IPS-18a (cell line): ENCODE measurements around the gene TUBA4A.

Experiments
- H3K27ac ChIP-seq: one replicate; pipeline ENCODE4 v1.5.1; 2013; ENCODE audit warnings: low read length
- H3K27me3 ChIP-seq: one replicate; pipeline ENCODE4 v1.6.1; 2013; ENCODE audit warnings: mild to moderate bottlenecking, low read length; ENCODE audit not compliant: control insufficient read depth, insufficient read depth
- H3K36me3 ChIP-seq: one replicate; pipeline ENCODE4 v1.6.1; 2013; ENCODE audit warnings: low read depth, low read length; ENCODE audit not compliant: control insufficient read depth
- H3K4me1 ChIP-seq: one replicate; pipeline ENCODE4 v1.6.1; 2013; ENCODE audit warnings: low read depth, low read length; ENCODE audit not compliant: control insufficient read depth
- H3K4me3 ChIP-seq: one replicate; pipeline ENCODE4 v1.5.1; 2013; ENCODE audit warnings: low read length
- H3K9ac ChIP-seq: one replicate; pipeline ENCODE4 v1.6.1; 2013; ENCODE audit warnings: mild to moderate bottlenecking, low read length, moderate library complexity
- H3K9me3 ChIP-seq: one replicate; pipeline ENCODE4 v1.6.1; 2013; ENCODE audit warnings: low read depth, low read length; ENCODE audit not compliant: control insufficient read depth

Gene TUBA4A

DNA sequence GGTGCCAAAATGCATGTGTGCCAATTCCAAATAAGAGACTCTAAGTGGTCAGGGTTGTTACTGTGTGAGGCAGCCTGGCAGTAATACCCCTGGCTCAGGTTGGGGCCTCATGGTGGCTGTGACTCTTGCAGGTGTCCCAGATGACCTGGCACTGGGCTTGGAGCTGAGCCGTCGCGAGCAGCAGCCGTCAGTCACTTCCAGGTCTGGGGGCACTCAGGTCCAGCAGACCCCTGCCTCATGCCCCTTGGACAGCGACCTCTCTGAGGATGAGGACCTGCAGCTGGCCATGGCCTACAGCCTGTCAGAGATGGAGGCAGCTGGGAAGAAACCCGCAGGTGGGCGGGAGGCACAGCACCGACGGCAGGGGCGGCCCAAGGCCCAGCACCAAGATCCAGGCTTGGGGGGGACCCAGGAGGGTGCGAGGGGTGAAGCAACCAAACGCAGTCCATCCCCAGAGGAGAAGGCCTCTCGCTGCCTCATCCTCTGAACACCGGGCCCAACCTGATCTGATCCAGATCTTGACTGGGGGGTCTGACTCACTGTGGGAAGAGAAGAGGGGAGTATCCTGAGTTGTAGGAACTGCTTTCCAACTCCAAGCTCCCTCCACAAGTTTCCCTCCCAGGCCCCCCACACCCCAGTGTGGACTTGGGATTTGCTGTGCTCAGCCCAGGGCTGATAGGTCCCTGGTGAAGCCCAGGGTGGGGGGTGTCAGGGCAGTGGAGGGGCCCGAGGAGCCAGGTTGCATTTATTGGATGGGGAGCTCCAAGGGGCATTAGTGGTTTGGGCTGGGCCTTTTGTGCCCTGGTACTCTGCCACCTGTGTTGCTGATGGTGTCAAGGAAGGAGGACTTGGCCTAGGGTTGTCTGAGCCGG lies 31.0 kb upstream of the TUBA4A start:
- Histone ChIP-seq H3K27ac (no peak overlapping the region), H3K4me3 (no peak overlapping the region), H3K4me1 (peaks cover 6% of the 10 kb centered on the region), H3K9me3 (no peaks in the 10 kb centered on the region), H3K9ac (no peak overlapping the region), H3K27me3 (no peaks in the 10 kb centered on the region), H3K36me3 (no peaks in the 10 kb centered on the region)

DNA sequence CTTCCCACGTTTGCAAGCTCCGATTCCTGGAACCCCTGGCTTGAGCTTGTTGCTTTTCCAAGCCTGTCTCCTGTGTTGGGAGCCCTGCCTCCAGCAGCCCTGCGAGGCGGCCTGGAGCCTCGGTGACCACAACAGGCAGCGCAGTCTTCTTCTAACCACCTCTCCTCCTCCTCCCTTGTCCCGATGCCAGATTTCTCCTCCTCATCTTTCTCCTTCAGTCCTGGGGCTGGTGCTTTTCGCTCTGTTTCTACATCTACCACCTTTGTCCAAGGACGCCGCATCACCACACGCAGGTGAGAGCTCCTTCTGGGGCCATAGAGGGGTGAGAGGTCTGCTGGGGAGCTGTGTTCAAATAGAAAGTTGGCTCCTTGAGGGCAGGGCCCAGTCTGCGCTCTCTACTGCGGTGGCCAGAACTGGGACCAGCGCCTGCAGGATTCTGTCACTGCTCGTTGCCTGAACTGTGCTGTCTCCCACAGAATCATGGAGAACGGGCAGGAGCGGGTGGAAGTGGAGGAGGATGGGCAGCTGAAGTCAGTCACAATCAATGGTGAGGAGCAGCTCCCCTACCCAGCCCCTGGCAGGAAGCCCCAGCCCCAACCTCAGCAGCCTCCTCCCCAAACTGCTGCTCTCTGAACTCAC lies 29.3 kb upstream of the TUBA4A start:
- H3K9me3 ChIP-seq: no peaks in the 10 kb centered on the region
- no peak overlapping the region for H3K9ac ChIP-seq
- H3K27ac ChIP-seq: no peak overlapping the region
- H3K27me3 ChIP-seq: no peaks in the 10 kb centered on the region
- no peaks in the 10 kb centered on the region for H3K36me3 ChIP-seq
- H3K4me3 ChIP-seq: no peak overlapping the region
- peaks cover 14% of the 10 kb centered on the region for H3K4me1 ChIP-seq

DNA sequence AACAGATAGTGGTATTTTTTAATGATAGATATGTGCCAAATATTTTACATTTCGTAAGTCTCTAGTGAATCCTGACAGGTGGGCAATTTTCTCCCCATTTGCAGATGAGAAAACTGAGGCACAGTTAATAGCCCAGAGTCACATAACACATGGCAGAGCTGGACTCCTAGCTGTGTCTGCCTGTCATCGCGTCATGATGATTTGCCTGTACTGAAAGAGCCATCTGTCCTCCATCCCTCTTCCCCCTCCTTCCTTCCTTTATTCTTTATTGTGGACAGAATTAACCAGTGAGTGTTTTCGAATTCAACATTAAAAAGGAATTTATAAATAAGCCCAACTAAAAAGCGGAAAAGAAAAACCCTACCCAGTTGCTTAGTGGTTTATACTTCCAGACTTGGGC lies 28.7 kb upstream of the TUBA4A start:
- Histone ChIP-seq H3K36me3 (no peaks in the 10 kb centered on the region), H3K4me3 (no peak overlapping the region), H3K27me3 (no peaks in the 10 kb centered on the region), H3K9ac (no peak overlapping the region), H3K9me3 (no peaks in the 10 kb centered on the region), H3K27ac (no peak overlapping the region), H3K4me1 (peaks cover 19% of the 10 kb centered on the region)

DNA sequence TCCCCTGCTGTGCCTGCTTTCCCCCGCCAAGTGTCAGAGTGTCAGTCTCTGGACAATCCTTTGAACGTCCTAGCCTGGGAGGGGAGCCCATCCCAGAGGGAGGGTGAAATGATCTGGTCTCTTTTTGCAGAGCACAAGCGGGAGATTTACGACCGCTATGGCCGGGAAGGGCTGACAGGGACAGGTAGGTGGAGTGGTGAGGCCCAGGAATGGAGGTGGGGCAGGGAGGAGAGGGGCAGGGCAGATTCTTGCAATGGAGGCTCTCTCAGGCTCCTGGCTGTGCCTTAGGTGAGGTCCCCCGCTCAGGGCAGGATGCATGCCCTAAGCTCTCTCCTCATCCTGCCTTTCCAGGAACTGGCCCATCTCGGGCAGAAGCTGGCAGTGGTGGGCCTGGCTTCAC lies 27.9 kb upstream of the TUBA4A start:
- no peak overlapping the region for H3K4me3 ChIP-seq
- H3K9me3 ChIP-seq: no peaks in the 10 kb centered on the region
- H3K27ac ChIP-seq: no peak overlapping the region
- H3K36me3 ChIP-seq: no peaks in the 10 kb centered on the region
- H3K4me1 ChIP-seq: peaks cover 21% of the 10 kb centered on the region
- no peaks in the 10 kb centered on the region for H3K27me3 ChIP-seq
- H3K9ac ChIP-seq: no peak overlapping the region

DNA sequence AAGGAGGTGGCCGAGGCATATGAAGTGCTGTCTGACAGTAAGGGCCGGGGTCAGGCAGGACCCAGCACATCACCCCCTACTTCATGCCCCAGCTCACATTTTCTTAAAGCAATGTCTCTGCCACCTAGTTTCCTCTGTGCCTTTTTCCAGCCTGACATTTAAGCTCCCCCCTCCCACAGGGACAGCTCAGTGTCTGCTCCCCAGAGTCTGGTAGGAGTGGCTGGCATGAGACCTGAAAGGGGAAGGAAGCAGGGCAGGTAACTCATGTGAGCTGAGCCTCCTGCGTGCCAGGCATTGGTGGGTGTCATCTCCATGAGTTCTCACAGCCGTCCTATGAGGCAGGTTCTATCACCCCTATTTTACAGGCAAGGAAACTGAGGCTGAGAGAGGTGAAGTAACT lies 26.9 kb upstream of the TUBA4A start:
- H3K4me1 ChIP-seq: peaks cover 21% of the 10 kb centered on the region
- H3K4me3 ChIP-seq: no peak overlapping the region
- H3K27me3 ChIP-seq: no peaks in the 10 kb centered on the region
- H3K9me3 ChIP-seq: no peaks in the 10 kb centered on the region
- H3K9ac ChIP-seq: no peak overlapping the region
- no peak overlapping the region for H3K27ac ChIP-seq
- H3K36me3 ChIP-seq: no peaks in the 10 kb centered on the region

DNA sequence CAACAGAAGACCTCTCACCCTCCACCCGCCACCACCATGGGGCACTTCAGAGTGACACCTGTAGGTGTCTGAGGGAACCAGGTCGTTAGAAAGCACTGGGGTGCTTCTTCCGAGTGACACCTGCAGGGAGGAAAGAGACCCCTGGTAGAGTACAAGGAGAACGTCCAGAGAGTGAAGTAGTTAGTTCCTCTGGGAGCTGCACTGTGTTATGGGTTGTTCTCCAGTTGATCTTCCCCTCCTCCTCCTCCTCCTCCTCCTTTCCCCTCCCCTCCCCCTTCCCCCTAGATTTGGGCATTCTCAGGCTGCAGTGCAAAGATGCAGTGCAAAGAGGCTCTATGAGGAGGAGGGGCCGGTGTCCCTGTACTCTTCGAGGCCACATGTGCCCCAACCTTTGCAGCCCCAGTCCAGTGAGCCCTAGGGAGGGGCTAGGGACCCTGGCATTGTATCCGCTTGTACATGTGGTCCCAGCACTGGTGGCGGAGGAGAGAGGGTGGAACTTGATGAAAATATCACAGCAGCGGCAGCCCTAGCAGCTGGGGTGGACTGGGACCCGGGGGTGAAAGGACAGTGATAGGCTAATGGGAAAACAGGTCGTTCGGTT lies 26.3 kb upstream of the TUBA4A start:
- no peaks in the 10 kb centered on the region for H3K9me3 ChIP-seq
- H3K4me1 ChIP-seq: peaks cover 21% of the 10 kb centered on the region
- H3K36me3 ChIP-seq: no peaks in the 10 kb centered on the region
- peak overlapping the region; percentile 48 for H3K9ac ChIP-seq
- H3K4me3 ChIP-seq: peak overlapping the region; percentile 57
- no peaks in the 10 kb centered on the region for H3K27me3 ChIP-seq
- no peak overlapping the region for H3K27ac ChIP-seq

DNA sequence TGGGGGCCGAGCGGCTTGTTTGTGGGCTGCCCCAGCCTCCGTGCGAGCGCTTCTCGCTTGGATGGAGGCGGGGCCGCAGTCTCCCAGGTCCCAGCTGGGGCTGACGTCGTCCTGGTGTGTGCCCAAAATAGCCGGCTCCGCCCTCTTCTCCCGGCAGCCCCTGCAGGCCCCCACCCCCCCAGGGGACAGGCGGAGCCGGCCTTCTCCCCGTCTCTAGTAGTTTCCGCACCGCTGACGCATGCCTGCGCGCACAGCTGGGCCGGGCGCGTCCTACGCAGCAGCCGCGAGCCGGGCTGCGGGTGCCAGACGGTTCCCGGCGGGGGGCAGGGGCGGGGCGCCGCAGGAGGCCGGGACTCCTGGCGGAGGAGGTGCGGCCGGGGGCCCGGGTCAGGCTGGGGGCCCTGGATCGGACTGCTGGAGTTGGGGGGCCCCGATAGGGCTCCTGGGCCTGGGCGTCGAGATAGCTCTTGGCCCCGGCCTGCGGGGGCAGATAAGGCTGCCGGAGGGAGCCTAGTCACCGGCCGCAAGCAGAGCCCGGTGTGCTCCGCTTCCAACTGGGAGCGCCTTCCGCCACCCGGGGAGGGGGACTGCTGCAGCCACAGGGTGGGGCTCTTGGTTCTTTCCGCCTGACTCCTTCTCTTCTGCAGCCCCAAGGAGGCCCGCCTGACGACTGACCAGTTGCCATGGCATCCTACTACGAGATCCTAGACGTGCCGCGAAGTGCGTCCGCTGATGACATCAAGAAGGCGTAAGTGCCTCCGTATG lies 25.6 kb upstream of the TUBA4A start, which contains the start of gene DNAJB2:
Gene DNAJB2, plus strand, starts transcription at position 216 of the 765 bp plus-strand sequence. Its CDS starts 468 bp downstream, at position 684.
- no peaks in the 10 kb centered on the region for H3K27me3 ChIP-seq
- H3K9me3 ChIP-seq: no peaks in the 10 kb centered on the region
- peaks cover 27% of the 10 kb centered on the region for H3K4me1 ChIP-seq
- H3K9ac ChIP-seq: peak within 1 kb of the TSS; percentile 48
- no peaks in the 10 kb centered on the region for H3K36me3 ChIP-seq
- peak within 1 kb of the TSS; percentile 57 for H3K4me3 ChIP-seq
- no peak within 1 kb of the TSS for H3K27ac ChIP-seq

DNA sequence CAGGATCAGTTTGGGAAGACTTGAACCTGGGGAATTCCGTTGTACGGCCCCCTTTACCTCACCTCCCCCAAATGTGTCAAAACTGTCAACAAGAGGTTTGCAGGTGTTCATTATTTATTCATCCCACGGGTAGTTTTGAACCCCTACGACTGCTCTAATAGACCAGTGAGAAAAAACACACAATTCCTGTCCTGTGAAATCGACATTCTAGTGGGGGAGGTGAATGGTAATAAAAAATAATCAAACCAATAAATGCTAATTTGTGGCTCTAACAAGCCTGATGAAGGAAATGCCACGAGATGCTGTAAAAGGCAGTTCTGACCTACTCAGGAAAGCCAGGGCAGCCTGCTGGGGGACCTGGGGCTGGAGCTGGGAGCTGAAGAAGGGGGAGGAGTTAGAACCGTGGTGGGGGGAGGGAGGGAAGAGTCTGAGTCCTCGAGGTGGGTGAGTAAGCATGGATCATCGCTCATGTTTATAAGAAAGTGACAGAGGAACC lies 25.0 kb upstream of the TUBA4A start:
- Histone ChIP-seq H3K27ac (no peak overlapping the region), H3K4me3 (peak overlapping the region; percentile 57), H3K9ac (peak overlapping the region; percentile 48), H3K27me3 (no peaks in the 10 kb centered on the region), H3K4me1 (peaks cover 31% of the 10 kb centered on the region), H3K36me3 (no peaks in the 10 kb centered on the region), H3K9me3 (no peaks in the 10 kb centered on the region)

DNA sequence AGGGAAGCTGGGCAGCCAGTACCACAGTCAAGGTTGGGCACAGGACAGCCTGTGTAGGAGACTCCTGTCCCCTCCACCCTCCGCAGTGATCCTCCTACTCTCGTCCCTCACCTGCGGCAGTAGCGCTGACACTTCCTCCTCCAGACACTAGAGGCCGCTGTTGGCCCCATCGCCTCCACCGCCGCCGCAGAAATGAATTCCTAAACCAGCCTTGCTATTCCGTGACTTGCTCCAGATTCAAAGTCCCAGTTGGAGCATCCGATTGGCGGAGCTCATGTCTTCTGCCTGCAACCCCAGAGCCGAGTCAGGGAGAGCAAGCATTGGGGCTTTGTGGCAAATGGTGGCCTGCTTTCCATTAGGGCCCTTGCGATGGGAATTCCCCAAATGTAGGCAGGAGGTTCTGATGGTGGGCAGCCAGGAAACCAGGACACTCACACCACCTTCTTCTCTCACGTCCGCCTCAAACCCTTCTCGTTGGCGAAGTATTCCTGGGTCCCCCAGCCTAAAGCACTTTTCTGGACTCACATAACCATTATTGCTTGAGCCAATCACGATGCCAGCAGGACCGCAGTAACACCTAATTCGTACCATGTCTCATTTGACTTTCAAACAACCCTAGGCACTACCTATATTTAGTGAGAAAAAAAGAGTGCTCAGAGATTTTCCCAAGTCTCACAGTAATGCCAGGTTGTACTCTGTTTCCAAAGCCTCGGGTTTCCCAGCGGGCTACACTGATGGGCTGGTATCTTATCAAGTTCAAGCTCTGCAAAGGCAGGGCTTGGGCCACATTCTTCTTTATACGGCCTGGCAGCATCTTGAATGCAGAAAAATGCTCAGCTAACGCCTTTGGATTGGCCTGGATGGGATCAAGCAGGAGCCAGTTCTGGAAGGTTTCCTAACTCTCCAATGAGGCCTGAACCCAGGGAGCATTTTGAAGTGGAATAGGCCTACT lies 24.3 kb upstream of the TUBA4A start:
- no peak overlapping the region for H3K27ac ChIP-seq

DNA sequence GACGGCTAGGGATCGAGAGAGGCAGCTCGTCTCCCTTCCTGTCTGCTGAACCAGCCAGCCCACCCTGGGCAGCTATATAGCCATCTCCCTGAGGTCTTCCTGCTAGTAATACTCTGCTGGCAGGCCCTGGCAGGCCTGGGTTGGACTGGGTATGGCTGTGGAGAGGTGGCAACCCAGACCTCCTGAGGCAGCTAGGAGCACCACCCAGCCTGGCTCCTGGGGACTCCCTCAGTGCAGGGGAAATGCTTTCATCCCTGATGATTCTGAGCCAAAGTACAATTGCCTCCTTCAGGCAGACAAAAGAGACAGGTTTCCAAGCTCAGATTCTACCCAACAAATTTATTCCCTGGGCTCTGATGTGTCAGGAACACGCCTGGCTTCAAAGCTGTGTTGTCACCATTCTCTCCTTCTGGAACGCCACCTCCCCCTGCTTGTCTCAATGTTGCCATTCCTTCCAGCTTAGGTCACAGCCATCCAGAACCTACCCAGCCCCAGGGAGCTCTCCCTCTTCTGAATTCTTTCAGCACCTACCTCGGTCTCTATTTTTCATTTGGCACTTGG lies 20.7 kb upstream of the TUBA4A start:
- H3K27ac ChIP-seq: no peak overlapping the region

More for the DNA sequence above, 24.3 kb upstream of the TUBA4A start:
- Histone ChIP-seq H3K36me3 (no peaks in the 10 kb centered on the region), H3K4me1 (peaks cover 31% of the 10 kb centered on the region), H3K4me3 (peak overlapping the region; percentile 57), H3K9me3 (no peaks in the 10 kb centered on the region), H3K9ac (no peak overlapping the region), H3K27me3 (no peaks in the 10 kb centered on the region)

More for the DNA sequence above, 20.7 kb upstream of the TUBA4A start:
- no peaks in the 10 kb centered on the region for H3K9me3 ChIP-seq
- H3K36me3 ChIP-seq: no peaks in the 10 kb centered on the region
- no peak overlapping the region for H3K9ac ChIP-seq
- no peaks in the 10 kb centered on the region for H3K27me3 ChIP-seq
- no peak overlapping the region for H3K4me3 ChIP-seq
- H3K4me1 ChIP-seq: peaks cover 25% of the 10 kb centered on the region
